HG03354 (cell line): Measurements from ENCODE around the gene VPS9D1.
"Not testable (repeated sequence)": the region's sequence is repeated elsewhere in the genome, so short reads cannot be mapped to it uniquely, and the experiment has no call there.

Experiments used
- ATAC-seq: cut with Tn5 transposase; IDR thresholded peaks from one replicate; pipeline ENCODE4 v1.9.1; 2021; ENCODE audit warnings: mild to moderate bottlenecking; ENCODE audit not compliant: unreplicated experiment, poor library complexity, severe bottlenecking

The VPS9D1 gene

GRCh38 chr16:89711601-89712273 is 9.0 kb downstream of the VPS9D1 start:
- ATAC-seq = peak; percentile 59

- ATAC-seq = no peak
Observed at GRCh38 chr16:89710709-89711564, 9.8 kb downstream of the VPS9D1 start.

- no peak for ATAC-seq
Observed at GRCh38 chr16:89709716-89710432, 10.8 kb downstream of the VPS9D1 start.

DNA sequence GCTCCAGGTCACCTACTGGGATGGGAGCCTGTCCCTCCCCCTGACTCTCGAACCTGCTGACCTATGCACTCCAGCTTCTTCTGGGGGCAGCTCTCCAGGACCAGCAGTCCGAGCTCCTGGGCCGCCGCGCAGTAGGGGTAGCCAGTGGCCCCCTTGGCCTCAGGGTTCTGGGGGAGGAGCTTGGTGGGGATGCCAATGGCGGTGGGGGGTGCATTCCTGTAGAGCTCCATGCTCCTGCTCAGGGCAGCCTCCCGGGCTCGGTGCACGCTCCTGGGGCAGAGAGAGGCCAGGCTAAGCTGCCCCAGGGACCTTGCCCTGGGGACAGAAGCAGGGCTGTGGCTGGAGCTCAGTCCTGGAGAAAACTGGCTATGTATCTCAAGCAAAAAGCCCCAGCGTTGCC is 11.5 kb downstream of the VPS9D1 start:
- ATAC-seq = no peak

DNA sequence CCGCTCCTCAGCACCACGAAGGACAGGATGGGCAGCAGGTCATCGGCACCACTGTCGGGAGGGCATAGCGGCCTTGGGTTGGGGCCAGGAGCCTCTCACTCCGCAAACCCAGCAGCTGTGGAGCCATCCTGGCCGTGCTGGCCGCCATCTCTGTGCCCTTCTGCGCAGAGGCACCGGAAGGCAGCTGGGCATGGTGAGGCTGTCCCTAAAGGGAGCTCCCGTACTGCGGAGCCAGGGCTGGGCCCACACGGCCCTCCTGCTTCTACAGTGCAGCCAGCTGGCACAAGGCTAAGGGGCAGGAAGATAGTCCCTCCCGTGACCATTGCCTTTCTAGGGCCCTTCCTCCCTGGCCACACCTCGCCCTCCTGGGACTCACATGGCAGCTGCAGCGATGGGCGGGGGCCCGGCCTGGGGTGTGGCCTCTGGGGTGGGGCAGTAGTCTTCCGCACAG is 12.2 kb downstream of the VPS9D1 start:
- ATAC-seq = no peak

GRCh38 chr16:89707695-89708094 is 13.0 kb downstream of the VPS9D1 start:
- no peak for ATAC-seq

DNA sequence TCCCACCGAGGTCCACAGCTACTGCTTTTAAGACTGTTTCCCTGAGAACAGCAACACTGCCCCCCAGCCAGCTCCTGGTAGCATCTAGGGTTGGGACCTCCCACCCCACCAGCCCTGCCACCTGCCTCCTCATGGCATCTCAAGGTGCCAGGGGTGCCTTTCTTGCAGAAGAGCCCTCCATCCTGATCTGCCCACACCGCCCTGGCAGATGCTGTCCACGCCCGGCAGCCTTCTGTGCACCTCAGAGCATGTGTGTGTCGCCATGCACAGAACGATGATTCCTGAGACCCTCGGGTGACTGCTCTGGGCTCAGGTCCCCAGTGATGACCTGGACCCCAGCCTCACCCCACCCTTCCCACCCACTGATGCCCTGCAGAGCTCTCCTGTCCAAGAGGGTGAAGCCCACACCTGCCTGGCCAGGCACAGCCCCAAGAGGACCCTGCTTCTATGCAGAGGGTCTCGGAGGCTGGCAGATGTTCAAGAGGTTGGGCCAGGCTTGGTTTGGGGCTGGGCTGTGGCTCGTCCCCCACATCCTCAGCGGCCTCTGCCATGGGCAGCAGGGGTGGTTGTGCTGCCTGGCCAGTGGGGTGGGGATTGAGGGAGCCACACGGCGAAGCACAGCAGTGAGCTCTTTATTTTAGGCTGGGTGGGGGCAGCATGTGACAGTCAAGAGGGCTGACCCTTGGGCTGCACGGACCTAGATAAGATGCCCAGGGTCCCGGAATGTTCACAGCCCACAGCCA is 14.0 kb downstream of the VPS9D1 start:
- no peak for ATAC-seq

DNA sequence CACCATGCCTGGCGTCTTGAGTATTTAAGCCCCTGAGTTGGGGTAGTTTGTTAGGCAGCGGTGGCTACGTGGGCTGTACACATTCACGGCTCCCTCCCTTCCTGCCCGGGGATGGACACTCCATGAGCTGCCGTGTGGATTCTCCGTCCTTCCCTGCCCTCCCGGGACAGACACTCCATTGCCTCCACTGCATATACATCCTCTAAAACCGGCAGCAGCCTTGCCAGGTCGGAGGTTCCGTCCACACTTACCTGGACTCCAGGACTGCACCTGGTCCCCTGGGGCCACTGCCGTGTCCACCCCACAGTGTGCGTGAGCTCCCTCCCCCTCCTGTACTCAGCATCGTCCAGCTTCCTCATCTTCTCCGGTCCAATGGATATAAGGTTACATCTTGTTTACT is 15.7 kb downstream of the VPS9D1 start:
- no peak for ATAC-seq

DNA sequence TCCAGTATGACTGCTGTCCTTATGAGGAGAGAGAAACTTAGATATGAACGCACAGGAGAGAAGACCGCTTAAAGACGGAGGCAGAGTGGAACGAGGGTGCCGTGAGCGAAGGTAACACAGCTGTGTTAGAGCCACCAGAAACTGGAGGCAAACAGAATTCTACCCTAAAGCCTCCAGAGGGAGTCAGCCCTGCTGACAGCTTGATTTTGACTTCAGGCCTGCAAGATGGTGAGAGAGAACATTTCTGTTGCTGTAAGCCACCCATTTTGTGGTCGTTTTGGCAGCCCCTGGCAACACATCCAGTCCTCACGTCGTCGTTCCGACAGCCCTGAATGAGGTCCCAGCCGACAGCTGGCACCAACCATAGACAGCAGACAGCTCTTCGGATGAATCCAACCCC is 16.4 kb downstream of the VPS9D1 start:
- no peak for ATAC-seq

DNA sequence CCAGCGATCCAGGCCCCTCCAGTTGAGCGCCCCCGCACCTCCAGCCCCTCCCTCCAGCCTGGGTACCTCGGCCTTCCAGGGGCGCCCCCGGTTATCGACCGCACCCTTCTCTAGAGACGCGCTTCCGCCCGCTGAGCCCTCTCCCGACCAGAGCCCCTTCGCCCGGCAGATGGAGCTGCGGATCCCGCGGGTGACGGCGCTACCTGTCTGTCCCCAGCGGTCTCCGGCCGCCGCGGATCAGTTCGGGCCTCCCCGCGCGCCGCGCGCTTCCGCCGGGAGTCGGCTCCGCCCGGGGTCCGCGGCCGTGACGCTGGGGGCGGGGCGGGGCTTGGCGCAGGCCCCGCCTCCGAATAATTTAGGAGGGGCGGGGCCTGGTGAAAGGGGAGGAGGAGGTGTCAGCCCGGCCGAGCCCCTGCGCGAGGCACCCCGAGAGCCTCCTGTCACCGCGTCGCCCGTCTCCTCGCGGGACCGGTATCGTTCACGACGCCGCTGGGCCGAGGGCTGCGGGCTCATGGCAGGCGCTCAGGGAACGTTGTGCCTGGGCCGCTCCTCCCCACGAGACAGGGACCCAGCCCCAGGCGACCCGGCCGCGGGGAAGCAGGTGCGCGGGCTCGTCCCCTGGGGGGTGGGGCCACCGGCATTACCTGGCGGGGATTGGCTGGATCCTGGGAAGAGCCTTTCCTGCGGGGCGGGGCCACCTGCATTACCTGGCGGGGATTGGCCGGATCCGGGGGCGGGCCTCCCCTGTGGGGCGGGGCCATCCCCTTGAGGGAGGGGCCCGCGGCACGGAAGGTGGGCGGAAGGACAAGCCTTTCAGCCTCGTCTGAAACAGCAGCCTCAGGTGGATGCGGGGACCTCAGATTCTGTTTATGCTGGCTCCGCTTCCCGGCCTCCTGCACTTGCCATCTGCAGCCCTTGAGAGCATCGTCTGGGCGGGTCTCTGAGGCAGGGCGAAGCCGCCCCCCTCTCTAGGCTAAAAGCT is 19.0 kb downstream of the VPS9D1 start, which contains the start of gene SPATA2L:
Gene SPATA2L (minus strand): TSS at position 281 of the 982 bp plus-strand sequence. CDS start 473 bp downstream, outside the sequence.
- ATAC-seq = peak; percentile 70

DNA sequence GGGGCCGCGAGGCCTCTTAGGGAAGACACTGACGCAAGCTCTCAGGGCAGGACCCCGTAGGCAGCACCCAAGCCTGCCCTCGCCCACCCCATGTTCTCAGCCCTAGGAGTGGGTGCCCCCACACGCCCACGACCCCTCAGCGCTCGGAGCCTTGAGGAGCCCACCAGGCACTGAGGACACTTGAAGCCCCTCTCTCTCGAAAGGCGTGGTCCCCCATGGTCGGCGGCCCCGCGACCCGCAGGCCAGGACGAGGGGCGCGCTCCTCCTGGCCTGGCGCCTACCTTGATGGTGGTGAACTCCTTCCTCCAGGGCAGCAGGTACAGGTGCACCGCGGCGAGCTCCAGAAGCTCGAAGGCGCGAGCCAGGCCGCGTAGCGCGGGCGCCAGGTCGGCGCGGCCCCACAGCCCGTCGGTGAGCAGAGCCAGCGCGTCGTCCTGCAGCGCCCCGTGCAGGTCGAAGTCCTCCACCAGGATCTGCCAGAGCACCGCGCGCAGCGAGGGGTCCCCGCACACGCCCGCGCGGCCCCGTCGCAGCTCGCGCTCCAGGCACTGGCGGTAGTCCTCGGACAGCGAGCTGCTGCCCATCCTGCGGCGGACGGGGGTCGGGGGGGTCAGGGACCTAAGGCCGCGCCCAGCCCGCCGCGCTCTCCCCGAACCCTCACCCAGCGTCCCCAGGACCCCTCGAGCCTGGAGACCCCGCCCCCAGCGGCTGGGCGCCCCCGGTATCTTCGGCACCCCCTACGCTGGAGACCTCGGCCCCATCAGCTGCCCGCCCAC is 19.9 kb downstream of the VPS9D1 start:
- ATAC-seq = peak; percentile 18

DNA sequence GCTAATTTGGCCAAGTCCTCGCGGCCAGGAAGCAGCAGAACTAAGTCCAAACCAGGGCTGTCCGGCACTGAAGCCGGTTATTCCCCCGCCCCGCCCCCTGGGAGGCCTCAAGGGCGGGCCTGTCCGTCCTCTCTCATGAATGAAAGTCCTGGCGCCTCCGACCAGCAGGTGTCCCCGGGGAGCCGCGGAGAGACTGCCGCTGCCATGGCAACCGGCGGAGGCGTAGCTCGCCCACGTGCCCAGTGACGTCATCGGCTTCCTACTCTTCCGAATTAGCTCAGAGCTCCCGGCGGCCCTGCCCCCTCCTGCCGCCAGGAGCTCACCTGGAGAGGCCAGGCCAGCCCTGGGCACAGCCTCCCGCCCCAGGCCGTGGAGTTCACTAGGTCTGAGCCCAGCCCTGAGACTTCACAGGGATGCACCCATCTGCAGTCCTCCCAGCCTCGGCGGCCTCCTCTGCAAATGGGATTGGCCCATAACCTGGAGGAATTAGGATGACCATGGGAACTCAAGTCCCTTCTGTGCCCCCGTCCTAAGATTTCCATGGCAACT is 20.5 kb downstream of the VPS9D1 start:
- ATAC-seq = peak; percentile 41

GRCh38 chr16:89699629-89700099 is 21.0 kb downstream of the VPS9D1 start:
- ATAC-seq = not testable (repeated sequence)

DNA sequence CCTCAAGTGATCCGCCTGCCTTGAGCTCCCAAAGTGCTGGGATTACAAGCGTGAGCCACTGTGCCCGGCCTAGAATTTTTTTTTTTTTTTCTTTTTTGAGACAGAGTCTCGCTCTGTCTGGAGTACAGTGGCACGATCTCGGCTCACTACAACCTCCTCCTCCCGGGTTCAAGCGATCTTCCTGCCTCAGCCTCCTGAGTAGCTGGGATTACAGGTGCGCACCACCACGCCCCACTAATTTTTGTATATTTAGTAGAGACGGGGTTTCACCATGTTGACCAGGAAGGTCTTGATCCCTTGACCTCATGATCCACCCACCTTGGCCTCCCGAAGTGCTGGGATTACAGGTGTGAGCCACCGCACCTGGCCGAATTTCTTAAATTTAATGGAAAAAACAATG is 22.0 kb downstream of the VPS9D1 start:
- ATAC-seq = not testable (repeated sequence)

GRCh38 chr16:89697616-89698331 is 22.9 kb downstream of the VPS9D1 start:
- ATAC-seq = no peak

- no peak for ATAC-seq
Observed at GRCh38 chr16:89697161-89697615, 23.5 kb downstream of the VPS9D1 start.

GRCh38 chr16:89696670-89697128 is 24.0 kb downstream of the VPS9D1 start:
- no peak for ATAC-seq
